ENCODE data around the gene DYDC2.

DNA sequence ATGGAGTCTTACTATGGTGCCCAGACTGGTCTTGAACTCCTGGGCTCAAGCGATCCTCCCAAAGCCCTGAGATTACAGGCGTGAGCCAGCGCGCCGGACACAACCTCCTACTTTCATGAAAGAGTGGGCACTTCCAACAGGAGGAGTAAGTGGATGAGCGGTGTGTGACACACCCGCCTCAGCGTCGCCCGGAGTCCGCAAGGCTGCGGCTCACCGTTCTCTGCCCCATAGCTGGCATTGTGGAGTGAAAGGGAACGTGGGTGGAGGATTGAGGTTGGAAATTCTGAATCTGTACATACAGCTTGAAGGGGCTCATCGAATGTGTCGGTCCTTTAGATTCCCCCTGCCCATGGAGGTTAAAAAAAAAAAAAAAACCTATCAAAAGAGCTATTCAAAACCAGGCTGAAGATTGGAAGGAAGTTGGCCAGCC lies 51.2 kb downstream of the DYDC2 start:
- TF ChIP-seq CTCF (IDR thresholded peaks at IDR 0.05), result no peak
- TF ChIP-seq ZFX (IDR thresholded peaks at IDR 0.05; ENCODE audit: borderline replicate concordance), result no peak

Measured in 22Rv1 (cell line).